ENCODE results near the gene WRNIP1. TPM values are rescaled to one million over a fixed set of nuclear protein-coding genes. Genes with fewer than 3 reads are reported as not detected.

Gene WRNIP1
- total RNA-seq, 1 experiment from 2014 or later, result 78.8 TPM

DNA sequence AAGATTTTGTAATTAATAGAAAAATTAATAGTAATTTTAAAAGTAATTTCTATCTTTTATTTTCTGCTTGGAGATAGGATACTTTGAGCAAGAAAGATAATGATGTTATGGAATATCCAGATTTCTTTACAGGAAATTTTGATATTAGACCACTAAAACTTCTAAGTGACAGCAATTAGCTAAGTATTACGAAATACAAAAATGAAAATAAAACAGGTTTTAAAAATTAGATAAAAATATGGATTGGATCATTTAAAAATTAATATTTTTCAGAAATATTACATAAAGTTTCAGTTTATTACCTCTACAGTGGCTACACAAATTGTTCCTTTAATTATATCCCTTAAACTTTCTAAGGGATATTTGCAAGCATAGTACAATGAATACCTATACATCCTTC is 10.3 kb upstream of the WRNIP1 start:
- H3K9ac ChIP-seq (ENCODE audit: low read length), result no peak overlapping the region
- intact Hi-C loops (cut with micrococcal nuclease), result no loop called here
- H3K4me3 ChIP-seq (replicated peaks in 1 of 2; ENCODE audit: low read depth in 1 of 2, low read length in 2 of 2), result no peak overlapping the region
- H3K9me2 ChIP-seq (ENCODE audit: insufficient read depth), result no peaks in the 10 kb centered on the region
- ChIA-PET POLR2A (no interaction called here), CTCF (no interaction called here), RAD21 (ENCODE audit: low non-redundant PET in 1 of 2, low total read pairs in 2 of 2, uncharacterized antibody in 2 of 2, unreplicated experiment in 2 of 2) (no interaction called here)
- H3K79me2 ChIP-seq (ENCODE audit: insufficient read depth, low read length), result no peaks in the 10 kb centered on the region
- no peaks in the 10 kb centered on the region for H3K27me3 ChIP-seq (ENCODE audit: insufficient read depth, low read length)
- TF ChIP-seq ZFX (IDR thresholded peaks at IDR 0.05) (no peak), ELF1 (IDR thresholded peaks at IDR 0.05; ENCODE audit: borderline replicate concordance, low read depth) (no peak), POLR2A (IDR thresholded peaks at IDR 0.05; ENCODE audit: borderline replicate concordance, extremely low read depth, insufficient read depth, insufficient read length) (no peak), EZH2 (IDR thresholded peaks at IDR 0.05) (no peak)
- TF ChIP-seq, protein P1, sequence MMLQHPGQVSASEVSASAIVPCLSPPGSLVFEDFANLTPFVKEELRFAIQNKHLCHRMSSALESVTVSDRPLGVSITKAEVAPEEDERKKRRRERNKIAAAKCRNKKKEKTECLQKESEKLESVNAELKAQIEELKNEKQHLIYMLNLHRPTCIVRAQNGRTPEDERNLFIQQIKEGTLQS (IDR thresholded peaks at IDR 0.05), result no peak
- ATAC-seq (no peak), DNase-seq (ENCODE audit: low read depth, low spot score) (no peak)
- H3K9me3 ChIP-seq (ENCODE audit: control insufficient read depth in 1 of 2, insufficient read depth in 1 of 2, low read depth in 1 of 2, low read length in 2 of 2), result no peaks in the 10 kb centered on the region
- no peak overlapping the region for H3K4me2 ChIP-seq (ENCODE audit: low read length)
- H2AFZ ChIP-seq (ENCODE audit: low read depth, low read length, poor library complexity, severe bottlenecking), result no peak overlapping the region
- H4K20me1 ChIP-seq (ENCODE audit: insufficient read depth), result no peaks in the 10 kb centered on the region
- no peak overlapping the region for H3K27ac ChIP-seq (ENCODE audit: low read depth, low read length)
- no TSS peak for BruUV-seq (replicated peaks)
- H3K4me1 ChIP-seq (ENCODE audit: control insufficient read depth in 1 of 2, insufficient read depth in 2 of 2, low read length in 2 of 2), result peaks cover 3 to 5% of the 10 kb centered on the region in 2 experiments; a peak in 3 of 4 replicates
- H3K36me3 ChIP-seq (ENCODE audit: control insufficient read depth in 1 of 2, insufficient read depth in 2 of 2, low read length in 2 of 2), result no peaks in the 10 kb centered on the region

DNA sequence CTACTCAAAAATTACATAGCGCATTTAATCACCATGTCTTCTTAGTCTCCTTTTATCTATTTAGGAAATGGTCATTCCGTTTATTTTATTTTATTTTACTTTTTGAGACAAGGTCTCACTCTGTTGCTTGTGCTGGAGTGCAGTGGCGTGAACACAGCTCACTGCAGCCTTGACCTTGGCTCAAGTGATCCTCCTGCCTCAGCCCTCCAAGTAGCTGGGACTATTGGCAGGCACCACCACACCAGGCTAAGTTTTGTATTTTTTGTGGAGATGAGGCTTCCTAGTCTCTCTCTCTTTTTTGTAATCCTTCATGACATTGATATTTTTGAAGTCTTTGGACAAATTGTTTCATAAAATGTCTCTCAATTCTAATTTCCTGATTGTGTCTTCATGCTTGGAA is 9.7 kb upstream of the WRNIP1 start:
- intact Hi-C loops (cut with micrococcal nuclease), result no loop called here
- Histone ChIP-seq H2AFZ (ENCODE audit: low read depth, low read length, poor library complexity, severe bottlenecking) (no peak overlapping the region), H4K20me1 (ENCODE audit: insufficient read depth) (no peaks in the 10 kb centered on the region), H3K9me2 (ENCODE audit: insufficient read depth) (no peaks in the 10 kb centered on the region), H3K79me2 (ENCODE audit: insufficient read depth, low read length) (no peaks in the 10 kb centered on the region), H3K36me3 (ENCODE audit: control insufficient read depth in 1 of 2, insufficient read depth in 2 of 2, low read length in 2 of 2) (no peaks in the 10 kb centered on the region), H3K9ac (ENCODE audit: low read length) (no peak overlapping the region), H3K4me1 (ENCODE audit: control insufficient read depth in 1 of 2, insufficient read depth in 2 of 2, low read length in 2 of 2) (peaks cover 0 to 3% of the 10 kb centered on the region in 2 experiments; a peak in 2 of 4 replicates), H3K27me3 (ENCODE audit: insufficient read depth, low read length) (no peaks in the 10 kb centered on the region), H3K9me3 (ENCODE audit: control insufficient read depth in 1 of 2, insufficient read depth in 1 of 2, low read depth in 1 of 2, low read length in 2 of 2) (no peaks in the 10 kb centered on the region; a peak in 1 of 4 replicates), H3K27ac (ENCODE audit: low read depth, low read length) (no peak overlapping the region), H3K4me3 (replicated peaks in 1 of 2; ENCODE audit: low read depth in 1 of 2, low read length in 2 of 2) (no peak overlapping the region), H3K4me2 (ENCODE audit: low read length) (no peak overlapping the region)
- ChIA-PET RAD21 (ENCODE audit: low non-redundant PET in 1 of 2, low total read pairs in 2 of 2, uncharacterized antibody in 2 of 2, unreplicated experiment in 2 of 2) (no interaction called here), CTCF (no interaction called here), POLR2A (no interaction called here)
- DNase-seq (ENCODE audit: low read depth, low spot score), result no peak
- no TSS peak for BruUV-seq (replicated peaks)
- ATAC-seq, result no peak
- TF ChIP-seq YY1 (IDR thresholded peaks at IDR 0.05; ENCODE audit: extremely low read depth, insufficient replicate concordance, low read depth, low read length) (no peak), RAD21 (IDR thresholded peaks at IDR 0.05; ENCODE audit: low read depth) (no peak), FOSL1 (IDR thresholded peaks at IDR 0.05; ENCODE audit: low read depth) (no peak), SIN3A (IDR thresholded peaks at IDR 0.05; ENCODE audit: low read depth) (no peak), POLR2A (IDR thresholded peaks at IDR 0.05; ENCODE audit: borderline replicate concordance, extremely low read depth, insufficient read depth, insufficient read length) (no peak), ZFX (IDR thresholded peaks at IDR 0.05) (no peak), SRF (IDR thresholded peaks at IDR 0.05; ENCODE audit: low read depth) (no peak), SP1 (IDR thresholded peaks at IDR 0.05; ENCODE audit: low read depth) (no peak), POLR2AphosphoS5 (IDR thresholded peaks at IDR 0.05; ENCODE audit: low read depth, low read length) (no peak), JUND (IDR thresholded peaks at IDR 0.05) (no peak), ZNF274 (IDR thresholded peaks at IDR 0.05; ENCODE audit: low read depth, low read length) (no peak), CEBPB (IDR thresholded peaks at IDR 0.05; ENCODE audit: low read depth) (no peak)
- TF ChIP-seq, protein P2, sequence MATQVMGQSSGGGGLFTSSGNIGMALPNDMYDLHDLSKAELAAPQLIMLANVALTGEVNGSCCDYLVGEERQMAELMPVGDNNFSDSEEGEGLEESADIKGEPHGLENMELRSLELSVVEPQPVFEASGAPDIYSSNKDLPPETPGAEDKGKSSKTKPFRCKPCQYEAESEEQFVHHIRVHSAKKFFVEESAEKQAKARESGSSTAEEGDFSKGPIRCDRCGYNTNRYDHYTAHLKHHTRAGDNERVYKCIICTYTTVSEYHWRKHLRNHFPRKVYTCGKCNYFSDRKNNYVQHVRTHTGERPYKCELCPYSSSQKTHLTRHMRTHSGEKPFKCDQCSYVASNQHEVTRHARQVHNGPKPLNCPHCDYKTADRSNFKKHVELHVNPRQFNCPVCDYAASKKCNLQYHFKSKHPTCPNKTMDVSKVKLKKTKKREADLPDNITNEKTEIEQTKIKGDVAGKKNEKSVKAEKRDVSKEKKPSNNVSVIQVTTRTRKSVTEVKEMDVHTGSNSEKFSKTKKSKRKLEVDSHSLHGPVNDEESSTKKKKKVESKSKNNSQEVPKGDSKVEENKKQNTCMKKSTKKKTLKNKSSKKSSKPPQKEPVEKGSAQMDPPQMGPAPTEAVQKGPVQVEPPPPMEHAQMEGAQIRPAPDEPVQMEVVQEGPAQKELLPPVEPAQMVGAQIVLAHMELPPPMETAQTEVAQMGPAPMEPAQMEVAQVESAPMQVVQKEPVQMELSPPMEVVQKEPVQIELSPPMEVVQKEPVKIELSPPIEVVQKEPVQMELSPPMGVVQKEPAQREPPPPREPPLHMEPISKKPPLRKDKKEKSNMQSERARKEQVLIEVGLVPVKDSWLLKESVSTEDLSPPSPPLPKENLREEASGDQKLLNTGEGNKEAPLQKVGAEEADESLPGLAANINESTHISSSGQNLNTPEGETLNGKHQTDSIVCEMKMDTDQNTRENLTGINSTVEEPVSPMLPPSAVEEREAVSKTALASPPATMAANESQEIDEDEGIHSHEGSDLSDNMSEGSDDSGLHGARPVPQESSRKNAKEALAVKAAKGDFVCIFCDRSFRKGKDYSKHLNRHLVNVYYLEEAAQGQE (IDR thresholded peaks at IDR 0.05; ENCODE audit: low read depth), result no peak
- TF ChIP-seq, protein P1 (IDR thresholded peaks at IDR 0.05), result no peak
- TF ChIP-seq, protein P3, sequence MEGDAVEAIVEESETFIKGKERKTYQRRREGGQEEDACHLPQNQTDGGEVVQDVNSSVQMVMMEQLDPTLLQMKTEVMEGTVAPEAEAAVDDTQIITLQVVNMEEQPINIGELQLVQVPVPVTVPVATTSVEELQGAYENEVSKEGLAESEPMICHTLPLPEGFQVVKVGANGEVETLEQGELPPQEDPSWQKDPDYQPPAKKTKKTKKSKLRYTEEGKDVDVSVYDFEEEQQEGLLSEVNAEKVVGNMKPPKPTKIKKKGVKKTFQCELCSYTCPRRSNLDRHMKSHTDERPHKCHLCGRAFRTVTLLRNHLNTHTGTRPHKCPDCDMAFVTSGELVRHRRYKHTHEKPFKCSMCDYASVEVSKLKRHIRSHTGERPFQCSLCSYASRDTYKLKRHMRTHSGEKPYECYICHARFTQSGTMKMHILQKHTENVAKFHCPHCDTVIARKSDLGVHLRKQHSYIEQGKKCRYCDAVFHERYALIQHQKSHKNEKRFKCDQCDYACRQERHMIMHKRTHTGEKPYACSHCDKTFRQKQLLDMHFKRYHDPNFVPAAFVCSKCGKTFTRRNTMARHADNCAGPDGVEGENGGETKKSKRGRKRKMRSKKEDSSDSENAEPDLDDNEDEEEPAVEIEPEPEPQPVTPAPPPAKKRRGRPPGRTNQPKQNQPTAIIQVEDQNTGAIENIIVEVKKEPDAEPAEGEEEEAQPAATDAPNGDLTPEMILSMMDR (IDR thresholded peaks at IDR 0.05 in 2 of 3, conservative IDR thresholded peaks at IDR 0.05 in 1 of 3; ENCODE audit: borderline replicate concordance in 1 of 3, insufficient read depth in 1 of 3, low read depth in 2 of 3, low read length in 2 of 3), result no peak

Data from HCT116 (cell line).